Stimulated activated CD8-positive, alpha-beta memory T cell treated with anti-CD3 and anti-CD28 coated beads, Interleukin-4, amount 100 ng/mL, for 24 hours (primary cell): Measurements from ENCODE around the gene RNF168.
"Not testable (repeated sequence)": the region's sequence is repeated elsewhere in the genome, so short reads cannot be mapped to it uniquely, and the experiment has no call there.

Source experiments
- DNase-seq: peaks from one replicate; pipeline ENCODE4 v3.0.0-alpha.2; 2020; ENCODE audit warnings: low read depth

Gene RNF168

GRCh38 chr3:196503196-196504076 is at the start of gene RNF168:
RNF168 (minus strand) TSS chr3:196503768; CDS start chr3:196503173, 595 bp downstream.
- DNase-seq = peak; percentile 93

- DNase-seq = no peak
Measured at GRCh38 chr3:196552253-196552652, 48.7 kb upstream of the RNF168 start.

- not testable (repeated sequence) for DNase-seq
Measured at GRCh38 chr3:196550172-196550571, 46.6 kb upstream of the RNF168 start.

- not testable (repeated sequence) for DNase-seq
Measured at GRCh38 chr3:196549312-196549711, 45.7 kb upstream of the RNF168 start.

GRCh38 chr3:196547067-196547466 is 43.5 kb upstream of the RNF168 start:
- no peak for DNase-seq

GRCh38 chr3:196546537-196546936 is 43.0 kb upstream of the RNF168 start:
- DNase-seq = no peak

- DNase-seq = no peak
Measured at GRCh38 chr3:196544491-196544992, 41.0 kb upstream of the RNF168 start.

GRCh38 chr3:196541684-196542445 is 38.3 kb upstream of the RNF168 start:
- DNase-seq = no peak

- DNase-seq = peak; percentile 52
Measured at GRCh38 chr3:196537319-196537984, 33.9 kb upstream of the RNF168 start.

GRCh38 chr3:196533260-196533681 is 29.7 kb upstream of the RNF168 start:
- DNase-seq = no peak

- no peak for DNase-seq
Measured at GRCh38 chr3:196531418-196531817, 27.9 kb upstream of the RNF168 start.

GRCh38 chr3:196528639-196529233 is 25.2 kb upstream of the RNF168 start:
- DNase-seq = peak; percentile 77

- no peak for DNase-seq
Measured at GRCh38 chr3:196525141-196525540, 21.6 kb upstream of the RNF168 start.

GRCh38 chr3:196524527-196524926 is 21.0 kb upstream of the RNF168 start:
- DNase-seq = no peak

- DNase-seq = no peak
Measured at GRCh38 chr3:196523841-196524240, 20.3 kb upstream of the RNF168 start.

- not testable (repeated sequence) for DNase-seq
Measured at GRCh38 chr3:196521291-196521690, 17.7 kb upstream of the RNF168 start.

GRCh38 chr3:196519718-196520082 is 16.1 kb upstream of the RNF168 start:
- no peak for DNase-seq

GRCh38 chr3:196518966-196519717 is 15.6 kb upstream of the RNF168 start:
- no peak for DNase-seq

GRCh38 chr3:196517919-196518318 is 14.4 kb upstream of the RNF168 start:
- DNase-seq = no peak

- no peak for DNase-seq
Measured at GRCh38 chr3:196517162-196517800, 13.7 kb upstream of the RNF168 start.
